ENCODE measurements around the gene SYNE1. TPM values are rescaled to one million over a fixed set of nuclear protein-coding genes. Genes with fewer than 3 reads are reported as not detected.

Gene SYNE1
- total RNA-seq, 2 experiments from 2014 or later = 25.8 to 25.9 TPM

DNA sequence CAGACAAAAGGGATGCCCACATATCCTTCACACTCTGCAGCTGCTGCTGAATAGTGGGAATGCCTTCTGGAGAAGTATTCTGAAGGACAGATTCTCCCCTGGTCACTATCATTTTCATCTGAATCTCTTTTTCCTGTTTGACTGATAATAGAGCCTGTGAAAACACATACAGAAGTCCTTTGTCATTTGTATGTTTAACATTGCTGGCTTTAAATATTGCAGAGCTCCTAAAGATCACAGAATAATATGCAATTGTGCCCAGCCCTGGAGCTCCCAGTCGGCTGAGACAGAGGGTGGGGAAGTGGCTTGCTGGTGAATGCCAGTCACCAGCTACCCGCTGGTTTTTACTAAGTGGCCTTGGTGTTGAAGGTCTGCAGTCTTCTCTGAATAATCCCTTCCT lies 272.3 kb downstream of the SYNE1 start:
- Mint-ChIP-seq H3K27me3 (peaks cover 14% of the 10 kb centered on the region), H3K36me3 (no peaks in the 10 kb centered on the region), H3K27ac (no peak overlapping the region), H3K4me1 (ENCODE audit: low read depth) (no peaks in the 10 kb centered on the region), H3K4me3 (no peak overlapping the region), H3K9me3 (no peaks in the 10 kb centered on the region)
- no peak for DNase-seq
- ChIA-PET POLR2A (interaction anchor here (0.6 kb wide), 2 partner anchors 57 to 1229 kb away, joined by 3 to 4 read pairs; no protein-coding TSS in a partner anchor), CTCF (interaction anchor here (1.2 kb wide), 1 partner anchor 63 kb away, joined by 3 read pairs; no protein-coding TSS in a partner anchor)
- intact Hi-C loops (cut with micrococcal nuclease) = no loop called here

DNA sequence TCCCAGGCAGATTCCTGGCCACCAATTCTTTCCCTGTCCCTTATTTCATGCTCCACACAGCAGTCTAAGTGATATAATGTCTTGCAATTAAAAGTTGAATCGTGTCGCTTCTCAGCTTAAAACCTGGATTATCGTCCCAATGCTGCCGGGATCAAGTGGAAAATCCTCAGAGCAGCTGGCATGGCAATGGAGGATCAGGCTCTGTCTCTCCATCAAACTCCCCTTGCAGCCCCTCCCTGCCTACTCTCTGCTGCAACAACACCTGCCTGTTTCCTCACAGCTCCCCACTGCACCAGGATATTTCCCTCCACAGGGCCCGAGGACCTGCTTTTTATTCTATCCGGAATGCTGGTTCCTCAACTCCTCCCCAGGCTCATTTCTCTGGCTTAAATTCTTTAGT lies 277.1 kb downstream of the SYNE1 start:
- intact Hi-C loops (cut with micrococcal nuclease) = no loop called here
- Mint-ChIP-seq H3K36me3 (no peaks in the 10 kb centered on the region), H3K9me3 (no peaks in the 10 kb centered on the region), H3K4me1 (ENCODE audit: low read depth) (no peaks in the 10 kb centered on the region), H3K4me3 (no peak overlapping the region), H3K27ac (no peak overlapping the region), H3K27me3 (peaks cover 5% of the 10 kb centered on the region)
- no peak for DNase-seq
- ChIA-PET CTCF (no interaction called here), POLR2A (no interaction called here)

DNA sequence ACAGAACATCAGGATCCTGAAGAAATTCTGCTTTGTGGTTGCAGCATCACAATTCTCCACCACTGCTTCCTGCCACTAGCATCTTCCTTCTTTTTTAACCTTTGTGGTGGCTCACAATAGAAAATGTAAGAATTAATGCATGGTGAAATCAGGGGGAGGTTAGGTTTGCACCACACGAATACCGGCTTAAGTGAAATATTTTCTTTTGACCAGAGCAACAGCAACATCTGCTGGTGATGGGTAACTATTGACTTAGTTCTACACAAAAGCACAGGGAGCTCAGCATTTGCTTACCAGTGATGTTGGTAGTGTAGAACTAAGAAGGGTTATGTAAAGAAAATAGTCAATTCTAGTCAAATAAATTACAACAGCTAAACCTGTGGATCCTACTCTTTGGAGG lies 280.5 kb downstream of the SYNE1 start:
- Mint-ChIP-seq H3K27me3 (no peaks in the 10 kb centered on the region), H3K4me3 (no peak overlapping the region), H3K36me3 (no peaks in the 10 kb centered on the region), H3K9me3 (no peaks in the 10 kb centered on the region), H3K4me1 (ENCODE audit: low read depth) (no peaks in the 10 kb centered on the region), H3K27ac (no peak overlapping the region)
- CTCF ChIA-PET = interaction anchor here (0.6 to 0.9 kb wide), 2 partner anchors 17 to 55 kb away, joined by 3 to 4 read pairs; no protein-coding TSS in a partner anchor
- DNase-seq = no peak
- intact Hi-C loops (cut with micrococcal nuclease) = loop anchor here (10.0 kb wide), 1 partner anchor 592 kb away; no protein-coding TSS in a partner anchor
- POLR2A ChIA-PET = no interaction called here

DNA sequence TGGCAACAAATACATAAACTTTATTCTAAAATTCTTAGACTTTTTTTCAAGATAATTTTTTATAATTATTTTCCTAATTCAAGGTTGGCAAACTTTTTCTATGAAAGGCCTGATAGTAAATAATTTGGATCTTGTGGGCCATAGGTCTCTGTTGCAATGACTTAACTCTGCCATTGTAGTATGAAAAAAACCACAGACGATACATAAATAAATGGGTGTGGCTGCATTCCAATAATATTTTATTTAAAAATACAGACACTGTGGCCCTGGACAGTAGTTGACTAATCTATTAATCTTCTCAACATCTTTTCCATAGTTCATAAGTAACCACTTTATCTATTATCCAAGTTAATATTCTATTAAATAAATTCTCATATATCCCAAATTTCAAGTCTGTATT lies 281.1 kb downstream of the SYNE1 start:
- Mint-ChIP-seq H3K27me3 (no peaks in the 10 kb centered on the region), H3K4me1 (ENCODE audit: low read depth) (no peaks in the 10 kb centered on the region), H3K27ac (no peak overlapping the region), H3K4me3 (no peak overlapping the region), H3K9me3 (no peaks in the 10 kb centered on the region), H3K36me3 (no peaks in the 10 kb centered on the region)
- DNase-seq = no peak
- intact Hi-C loops (cut with micrococcal nuclease) = loop anchor here (10.0 kb wide), 1 partner anchor 591 kb away; no protein-coding TSS in a partner anchor
- CTCF ChIA-PET = no interaction called here
- POLR2A ChIA-PET = no interaction called here

DNA sequence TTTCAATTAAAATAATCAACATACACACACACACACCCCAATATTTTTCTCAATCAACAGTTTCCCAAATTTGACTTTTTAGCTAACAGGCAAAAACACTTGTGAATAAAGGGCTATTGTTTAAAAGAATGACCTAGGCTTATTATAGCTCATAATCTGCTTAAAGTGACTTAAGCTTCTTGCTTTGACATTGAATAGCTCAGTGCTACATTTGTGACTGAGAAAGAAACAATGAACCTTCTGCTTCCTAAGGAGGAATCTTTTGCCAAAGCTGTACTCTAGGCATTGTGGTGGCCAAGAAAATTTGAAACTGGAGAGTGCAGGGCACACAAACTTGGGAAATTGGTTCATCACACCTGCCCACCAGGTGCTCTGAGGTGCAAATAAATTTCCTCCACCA lies 282.0 kb downstream of the SYNE1 start:
- Mint-ChIP-seq H3K36me3 (no peaks in the 10 kb centered on the region), H3K27ac (no peak overlapping the region), H3K9me3 (no peaks in the 10 kb centered on the region), H3K4me1 (ENCODE audit: low read depth) (no peaks in the 10 kb centered on the region), H3K27me3 (no peaks in the 10 kb centered on the region), H3K4me3 (no peak overlapping the region)
- ChIA-PET CTCF (no interaction called here), POLR2A (no interaction called here)
- no peak for DNase-seq
- intact Hi-C loops (cut with micrococcal nuclease) = loop anchor here (10.0 kb wide), 1 partner anchor 590 kb away; no protein-coding TSS in a partner anchor

DNA sequence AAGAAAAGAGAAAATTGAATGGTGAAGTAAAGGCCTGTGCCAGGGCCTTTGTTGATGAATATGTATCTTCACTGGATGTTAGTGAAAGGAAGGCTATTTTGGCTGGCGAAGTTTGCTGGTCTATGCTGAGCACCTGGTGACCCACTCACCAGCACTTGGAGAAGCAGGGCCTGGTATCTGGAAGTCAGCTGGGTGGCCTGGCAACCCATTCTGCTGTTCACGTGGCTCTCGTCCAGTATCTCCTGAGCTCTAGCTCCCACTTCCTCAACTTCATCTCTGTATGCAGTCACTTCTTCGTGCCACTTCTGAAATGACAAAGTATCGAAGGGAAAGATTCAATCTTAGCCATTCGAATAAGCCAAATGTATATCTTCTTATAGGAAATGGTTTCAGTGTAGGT lies 283.7 kb downstream of the SYNE1 start:
- Mint-ChIP-seq H3K27ac (no peak overlapping the region), H3K4me1 (ENCODE audit: low read depth) (no peaks in the 10 kb centered on the region), H3K4me3 (no peak overlapping the region), H3K27me3 (no peaks in the 10 kb centered on the region), H3K36me3 (no peaks in the 10 kb centered on the region), H3K9me3 (no peaks in the 10 kb centered on the region)
- ChIA-PET CTCF (no interaction called here), POLR2A (no interaction called here)
- intact Hi-C loops (cut with micrococcal nuclease) = loop anchor here (10.0 kb wide), 1 partner anchor 589 kb away; no protein-coding TSS in a partner anchor
- DNase-seq = no peak

DNA sequence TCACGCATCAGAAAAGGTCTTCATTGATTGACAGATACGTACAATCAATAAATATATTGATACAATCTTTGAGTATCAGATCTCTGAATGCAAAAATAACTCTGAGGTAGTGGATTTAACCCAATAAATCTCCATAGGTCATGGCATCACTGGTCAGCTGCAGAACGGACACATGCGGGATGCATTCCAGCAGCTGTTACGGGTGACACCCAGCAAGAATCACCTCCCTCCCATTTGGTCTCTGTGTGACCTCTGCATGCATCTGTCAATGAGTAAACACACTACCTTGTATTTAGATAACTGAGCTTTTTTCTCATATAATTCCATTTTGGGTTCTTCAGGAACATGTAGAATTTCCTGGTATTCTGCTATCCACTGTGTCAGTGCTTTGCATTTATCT lies 285.4 kb downstream of the SYNE1 start:
- H3K27me3 Mint-ChIP-seq = peaks cover 1% of the 10 kb centered on the region
- H3K36me3 Mint-ChIP-seq = no peaks in the 10 kb centered on the region
- no peak overlapping the region for H3K27ac Mint-ChIP-seq
- H3K4me3 Mint-ChIP-seq = no peak overlapping the region
- ChIA-PET POLR2A (no interaction called here), CTCF (interaction anchor here (0.9 to 3.7 kb wide), 3 partner anchors 14 to 676 kb away, joined by 3 to 25 read pairs (median 3); no protein-coding TSS in a partner anchor)
- intact Hi-C loops (cut with micrococcal nuclease) = loop anchor here (10.0 kb wide), 1 partner anchor 587 kb away; no protein-coding TSS in a partner anchor
- no peak for DNase-seq
- H3K4me1 Mint-ChIP-seq (ENCODE audit: low read depth) = no peaks in the 10 kb centered on the region
- H3K9me3 Mint-ChIP-seq = no peaks in the 10 kb centered on the region

DNA sequence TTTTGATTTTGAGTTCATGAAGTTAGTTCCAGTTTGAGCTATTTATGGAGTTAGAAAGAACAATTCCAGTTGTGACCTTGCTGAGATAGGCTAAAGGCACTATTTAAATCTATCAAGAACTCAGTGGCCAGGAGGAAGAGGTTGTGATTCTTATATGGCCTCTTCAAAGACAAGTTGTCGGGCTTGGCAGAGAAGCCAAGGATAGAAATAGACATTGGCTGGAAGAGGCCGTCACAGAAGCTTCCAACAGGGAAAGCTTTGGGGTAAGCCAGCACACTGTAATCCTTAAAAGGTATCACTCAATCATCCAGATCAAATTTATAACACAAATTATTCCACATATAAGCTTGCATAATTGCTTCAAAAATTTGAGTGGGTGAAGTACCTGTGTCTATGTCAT lies 286.1 kb downstream of the SYNE1 start:
- no peak for DNase-seq
- Mint-ChIP-seq H3K27me3 (peaks cover 2% of the 10 kb centered on the region), H3K27ac (no peak overlapping the region), H3K36me3 (no peaks in the 10 kb centered on the region), H3K4me3 (no peak overlapping the region), H3K4me1 (ENCODE audit: low read depth) (no peaks in the 10 kb centered on the region), H3K9me3 (no peaks in the 10 kb centered on the region)
- ChIA-PET POLR2A (no interaction called here), CTCF (interaction anchor here (1.2 to 3.7 kb wide), 2 partner anchors 13 to 675 kb away, joined by 3 to 25 read pairs; no protein-coding TSS in a partner anchor)
- intact Hi-C loops (cut with micrococcal nuclease) = loop anchor here (10.0 kb wide), 1 partner anchor 586 kb away; no protein-coding TSS in a partner anchor

DNA sequence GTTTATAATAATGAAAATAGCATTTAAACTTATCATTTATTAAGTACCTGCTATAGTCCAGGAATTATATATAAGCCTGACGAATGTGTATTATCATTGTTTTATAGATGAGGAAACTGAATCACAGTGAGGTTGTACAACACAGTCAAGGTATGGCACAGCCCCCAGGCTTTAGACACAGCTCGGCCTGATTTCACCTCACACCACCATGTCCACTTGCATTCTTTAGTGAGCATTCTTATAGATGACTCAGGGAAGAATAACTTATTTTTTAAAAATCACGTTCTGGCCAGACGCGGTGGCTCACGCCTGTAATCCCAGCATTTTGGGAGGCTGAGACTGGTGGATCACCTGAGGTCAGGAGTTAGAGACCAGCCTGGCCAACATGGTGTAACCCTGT lies 289.0 kb downstream of the SYNE1 start:
- ChIA-PET POLR2A (no interaction called here), CTCF (interaction anchor here (3.7 kb wide), 1 partner anchor 10 kb away, joined by 25 read pairs; no protein-coding TSS in a partner anchor)
- Mint-ChIP-seq H3K4me1 (ENCODE audit: low read depth) (no peaks in the 10 kb centered on the region), H3K36me3 (no peaks in the 10 kb centered on the region), H3K4me3 (no peak overlapping the region), H3K9me3 (no peaks in the 10 kb centered on the region), H3K27ac (no peak overlapping the region), H3K27me3 (peaks cover 2% of the 10 kb centered on the region)
- intact Hi-C loops (cut with micrococcal nuclease) = no loop called here
- no peak for DNase-seq

DNA sequence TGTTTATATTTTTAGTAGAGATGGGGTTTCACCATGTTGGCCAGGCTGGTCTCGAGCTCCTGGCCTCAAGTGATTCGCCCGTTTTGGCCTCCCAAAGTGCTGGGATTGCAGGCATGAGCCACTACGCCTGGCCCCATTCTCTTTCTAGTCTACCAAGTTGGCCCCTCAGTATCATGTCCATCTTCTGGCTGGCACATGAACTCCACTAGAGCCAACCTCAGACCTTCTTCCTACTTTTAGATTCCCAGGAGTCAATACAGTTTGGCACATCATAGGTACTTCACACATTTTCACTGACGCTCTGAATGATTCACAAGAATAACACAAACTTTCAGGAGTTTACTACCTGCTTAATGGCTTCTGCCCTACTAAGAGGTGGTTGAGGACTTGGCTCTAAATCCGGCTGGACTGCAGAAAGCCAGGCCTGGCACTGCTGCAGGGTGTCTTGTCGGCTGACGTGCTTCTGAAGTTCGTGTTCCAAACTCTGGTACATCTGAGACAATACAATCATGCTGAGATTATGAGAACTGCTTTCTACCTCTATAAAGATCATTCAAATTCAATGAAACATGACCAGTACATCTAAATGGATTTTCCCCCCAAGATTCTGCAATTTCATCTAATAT lies 293.3 kb downstream of the SYNE1 start:
- no peak for DNase-seq
- no peaks in the 10 kb centered on the region for H3K4me1 Mint-ChIP-seq (ENCODE audit: low read depth)
- no peaks in the 10 kb centered on the region for H3K36me3 Mint-ChIP-seq
- no peak overlapping the region for H3K27ac Mint-ChIP-seq
- ChIA-PET CTCF (no interaction called here), POLR2A (no interaction called here)
- intact Hi-C loops (cut with micrococcal nuclease) = no loop called here
- no peaks in the 10 kb centered on the region for H3K9me3 Mint-ChIP-seq
- H3K4me3 Mint-ChIP-seq = no peak overlapping the region
- peaks cover 2% of the 10 kb centered on the region for H3K27me3 Mint-ChIP-seq

DNA sequence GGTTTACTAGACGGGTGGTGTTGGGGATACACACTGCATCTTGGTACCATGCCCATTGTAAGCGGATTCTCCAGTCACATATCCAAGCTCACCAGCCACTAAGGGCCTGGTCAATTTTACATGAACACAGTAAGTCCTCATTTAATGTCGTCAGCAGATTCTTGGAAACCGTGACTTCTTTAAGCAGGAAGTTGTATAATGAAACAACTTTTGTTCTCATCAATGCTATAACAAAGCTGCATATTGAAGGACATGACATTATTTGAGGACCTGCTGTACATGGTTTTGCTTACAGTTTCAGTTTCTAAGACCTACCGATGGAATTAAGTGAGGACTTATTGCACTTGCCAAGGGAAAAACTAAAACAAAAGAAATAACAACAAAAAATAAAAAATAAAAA lies 295.6 kb downstream of the SYNE1 start:
- Mint-ChIP-seq H3K36me3 (no peaks in the 10 kb centered on the region), H3K27ac (no peak overlapping the region), H3K9me3 (no peaks in the 10 kb centered on the region), H3K27me3 (peaks cover 2% of the 10 kb centered on the region), H3K4me1 (ENCODE audit: low read depth) (peaks cover 2% of the 10 kb centered on the region), H3K4me3 (no peak overlapping the region)
- ChIA-PET POLR2A (no interaction called here), CTCF (interaction anchor here (0.7 kb wide), 1 partner anchor 275 kb away, joined by 3 read pairs; no protein-coding TSS in a partner anchor)
- DNase-seq = no peak
- intact Hi-C loops (cut with micrococcal nuclease) = no loop called here

DNA sequence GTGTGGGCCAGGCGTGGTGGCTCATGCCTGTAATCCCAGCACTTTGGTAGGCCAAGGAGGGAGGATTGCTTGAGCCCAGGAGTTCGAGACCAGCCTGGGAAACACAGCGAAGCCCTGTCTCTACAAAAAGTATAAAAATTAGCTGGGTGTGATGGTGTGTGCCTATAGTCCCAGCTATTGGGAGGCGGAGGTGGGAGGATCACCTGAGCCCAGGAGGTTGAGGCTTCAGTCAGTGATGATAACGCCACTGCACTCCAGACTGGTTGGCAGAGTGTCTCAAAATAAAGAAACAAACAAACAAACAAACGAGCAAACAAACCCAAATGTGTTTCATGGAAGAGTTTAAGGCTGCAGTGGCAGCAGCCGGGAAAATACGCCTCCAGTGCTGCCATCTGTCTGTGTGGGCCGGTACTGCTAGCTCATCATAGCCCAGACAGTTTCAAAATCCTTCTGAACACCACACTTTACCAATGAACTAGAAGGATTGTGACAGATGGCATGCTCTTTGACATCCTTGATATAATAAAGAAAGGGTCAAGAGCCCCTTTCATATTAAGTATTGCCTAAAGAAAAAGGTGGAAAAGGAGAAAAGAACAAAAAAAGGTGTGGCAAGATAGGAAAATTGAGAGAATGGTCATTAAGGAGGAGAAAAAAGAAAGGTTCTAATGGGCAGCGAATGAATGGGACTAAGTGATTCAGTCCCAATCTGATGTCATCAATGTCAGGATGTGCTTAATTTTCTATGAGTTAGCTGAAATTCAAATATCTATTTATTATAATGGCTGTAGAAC lies 298.6 kb downstream of the SYNE1 start:
- intact Hi-C loops (cut with micrococcal nuclease) = loop anchor here (1.0 kb wide), 1 partner anchor 37 kb away; no protein-coding TSS in a partner anchor
- no peak overlapping the region for H3K27ac Mint-ChIP-seq
- CTCF ChIA-PET = interaction anchor here (0.6 to 5.4 kb wide), 36 partner anchors 9 to 899 kb away, joined by 3 to 84 read pairs (median 4); no protein-coding TSS in a partner anchor
- H3K36me3 Mint-ChIP-seq = no peaks in the 10 kb centered on the region
- peaks cover 2% of the 10 kb centered on the region for H3K4me1 Mint-ChIP-seq (ENCODE audit: low read depth)
- H3K9me3 Mint-ChIP-seq = no peaks in the 10 kb centered on the region
- POLR2A ChIA-PET = interaction anchor here (1.2 kb wide), 1 partner anchor 37 kb away, joined by 5 read pairs; no protein-coding TSS in a partner anchor
- peaks cover 2% of the 10 kb centered on the region for H3K27me3 Mint-ChIP-seq
- H3K4me3 Mint-ChIP-seq = no peak overlapping the region
- peak; percentile 72 for DNase-seq
